Sigmoid colon (tissue), 7 donors: ENCODE results near the gene ACBD3. TPM values are rescaled to one million over a fixed set of nuclear protein-coding genes. Genes with fewer than 3 reads are reported as not detected.
"Not testable (repeated sequence)": the region's sequence is repeated elsewhere in the genome, so short reads cannot be mapped to it uniquely, and the experiment has no call there.

ENCODE experiments used
- DNase-seq: peaks from one replicate; pipeline ENCODE4 v3.0.0-alpha.2; 2019
- H3K27ac ChIP-seq, 4 donors: fragments of 200-600 bp; sonication (generic); one replicate each; pipeline ENCODE4 v1.5.1; 2016 to 2019; ENCODE audit warnings: mild to moderate bottlenecking in 1 of 4
- H3K27me3 ChIP-seq, 3 donors: fragments of 200-600 bp; sonication (generic); one replicate each; pipeline ENCODE4 v1.5.1; 2019; ENCODE audit warnings: mild to moderate bottlenecking in 1 of 3
- H3K36me3 ChIP-seq, 4 donors: fragments of 200-600 bp; sonication (generic); one replicate each; pipeline ENCODE4 v1.5.1; 2016 to 2019
- H3K4me1 ChIP-seq, 4 donors: fragments of 200-600 bp; sonication (generic); one replicate each; pipeline ENCODE4 v1.5.1; 2017 to 2019
- H3K4me3 ChIP-seq, 4 donors: fragments of 200-600 bp; sonication (generic); one replicate each; pipeline ENCODE4 v1.5.1; 2017 to 2019; ENCODE audit warnings: mild to moderate bottlenecking in 2 of 4, moderate library complexity in 1 of 4
- H3K9me3 ChIP-seq, 4 donors: fragments of 200-600 bp in 3 of 4; sonication (generic) in 3 of 4; one replicate each; pipeline versions ENCODE4 v1.5.1 to v1.6.1; 2013 to 2019
- EP300 ChIP-seq, 4 donors: sonication (generic); formaldehyde crosslinking; IDR thresholded peaks; one replicate each; pipeline ENCODE4 v1.6.1; 2017; ENCODE audit warnings: antibody characterized with exemption in 4 of 4
- POLR2A ChIP-seq, 2 donors: fragments of 450-650 bp; IDR thresholded peaks; one replicate each; pipeline ENCODE4 v1.6.1; 2016; ENCODE audit warnings: antibody characterized with exemption in 2 of 2, mild to moderate bottlenecking in 2 of 2, moderate library complexity in 2 of 2
- POLR2AphosphoS5 ChIP-seq, 4 donors: sonication (generic); formaldehyde crosslinking; IDR thresholded peaks; one replicate each; pipeline ENCODE4 v1.6.1; 2017; ENCODE audit warnings: antibody characterized with exemption in 4 of 4
- WGBS, 2 donors: extraction: QIAGEN DNeasy Blood & Tissue Kit; methylation state at CpG; one replicate each; pipeline ENCODE4 v1.1.7; 2013; 5-methylcytosine and 5-hydroxymethylcytosine counted together
- intact Hi-C: fragments of 100-400 bp; cut with DNase I; formaldehyde crosslinking; loops from one replicate; pipeline ENCODE4 v1.15.1; 2023
- polyA plus RNA-seq, 3 donors: library from polyadenylated mRNA; stranded (reverse); fragments of 200-250 nt; gene quantifications; one replicate each; pipeline ENCODE4 v1.2.3, GENCODE V29; 2013
- total RNA-seq, 4 donors: library from RNA; depleted of rRNA; stranded (reverse); fragments of >200 nt; gene quantifications; one replicate each; pipeline ENCODE4 v1.1.0, GENCODE V29; 2016
- TF ChIP-seq, protein P1 (sequence below), 4 experiments: fragments of 450-650 bp in 3 of 4; fragments of 200-600 bp in 1 of 4; IDR thresholded peaks; one replicate each; pipeline ENCODE4 v1.5.1; 2016 to 2019; ENCODE audit warnings: antibody characterized with exemption in 4 of 4, mild to moderate bottlenecking in 3 of 4, moderate library complexity in 2 of 4
- donor health status: healthy with polysubstance abuse.
- donor health status: Bipolar disorder and iron deficiency.
- donor health status: healthy.

The ACBD3 gene
- total and polyA plus RNA-seq, 7 donors, result 23.7 to 37.8 (median 32.9) TPM

DNA sequence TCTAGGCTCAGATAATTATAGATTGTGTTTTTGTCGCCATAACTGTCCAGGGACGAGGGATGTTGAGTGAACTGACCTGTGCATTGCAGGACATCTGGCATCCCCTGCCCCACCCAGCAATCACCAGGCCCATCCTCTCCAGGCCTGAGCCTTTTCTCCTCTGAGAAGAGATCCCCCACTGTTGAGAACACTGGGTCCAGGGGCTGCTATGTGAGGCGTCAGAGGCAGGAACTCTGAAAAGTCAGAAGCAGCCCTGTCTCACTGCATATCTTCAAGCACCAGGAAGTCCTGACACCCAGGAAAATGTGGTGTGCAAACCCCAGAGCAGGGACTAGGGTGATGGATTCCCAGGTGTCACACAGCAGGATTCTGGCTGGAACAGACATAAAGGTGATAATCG is 17.1 kb upstream of the ACBD3 start:
- WGBS, 2 donors, result 86 to 87% methylated on average over 4 of the region's 4 CpGs
- Histone ChIP-seq H3K4me1 (no peaks in the 10 kb centered on the region), H3K27ac (no peak overlapping the region), H3K27me3 (no peaks in the 10 kb centered on the region), H3K4me3 (no peak overlapping the region), H3K9me3 (no peaks in the 10 kb centered on the region), H3K36me3 (no peaks in the 10 kb centered on the region)
- intact Hi-C loops, result no loop called here
- TF ChIP-seq POLR2AphosphoS5 (IDR thresholded peaks at IDR 0.05), result no peak
- TF ChIP-seq POLR2A (IDR thresholded peaks at IDR 0.05), result no peak
- TF ChIP-seq, protein P1, sequence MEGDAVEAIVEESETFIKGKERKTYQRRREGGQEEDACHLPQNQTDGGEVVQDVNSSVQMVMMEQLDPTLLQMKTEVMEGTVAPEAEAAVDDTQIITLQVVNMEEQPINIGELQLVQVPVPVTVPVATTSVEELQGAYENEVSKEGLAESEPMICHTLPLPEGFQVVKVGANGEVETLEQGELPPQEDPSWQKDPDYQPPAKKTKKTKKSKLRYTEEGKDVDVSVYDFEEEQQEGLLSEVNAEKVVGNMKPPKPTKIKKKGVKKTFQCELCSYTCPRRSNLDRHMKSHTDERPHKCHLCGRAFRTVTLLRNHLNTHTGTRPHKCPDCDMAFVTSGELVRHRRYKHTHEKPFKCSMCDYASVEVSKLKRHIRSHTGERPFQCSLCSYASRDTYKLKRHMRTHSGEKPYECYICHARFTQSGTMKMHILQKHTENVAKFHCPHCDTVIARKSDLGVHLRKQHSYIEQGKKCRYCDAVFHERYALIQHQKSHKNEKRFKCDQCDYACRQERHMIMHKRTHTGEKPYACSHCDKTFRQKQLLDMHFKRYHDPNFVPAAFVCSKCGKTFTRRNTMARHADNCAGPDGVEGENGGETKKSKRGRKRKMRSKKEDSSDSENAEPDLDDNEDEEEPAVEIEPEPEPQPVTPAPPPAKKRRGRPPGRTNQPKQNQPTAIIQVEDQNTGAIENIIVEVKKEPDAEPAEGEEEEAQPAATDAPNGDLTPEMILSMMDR (IDR thresholded peaks at IDR 0.05), result no peak
- no peak for TF ChIP-seq EP300 (IDR thresholded peaks at IDR 0.05)
- DNase-seq, result no peak

DNA sequence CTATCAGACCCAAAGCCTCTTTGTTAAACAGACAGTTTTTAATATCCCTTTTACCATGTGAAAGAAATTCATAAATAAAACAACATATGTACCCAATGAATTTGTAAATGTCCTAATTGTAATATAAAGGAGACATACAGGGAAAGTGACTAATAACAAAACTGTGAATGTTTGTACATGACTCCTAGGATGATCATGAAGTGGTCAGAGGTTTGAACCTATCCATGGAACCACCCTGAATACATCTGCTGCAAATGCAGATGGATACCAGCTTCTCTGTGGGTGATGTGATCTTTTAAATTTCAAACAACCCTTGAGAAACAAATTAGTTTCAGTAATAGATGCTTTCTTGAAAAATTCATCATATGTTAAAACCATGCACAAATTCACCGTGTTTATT is 16.7 kb upstream of the ACBD3 start:
- intact Hi-C loops, result no loop called here
- H3K9me3 ChIP-seq, result no peaks in the 10 kb centered on the region
- H3K27ac ChIP-seq, result no peak overlapping the region
- no peak for TF ChIP-seq POLR2AphosphoS5 (IDR thresholded peaks at IDR 0.05)
- no peak for TF ChIP-seq POLR2A (IDR thresholded peaks at IDR 0.05)
- TF ChIP-seq EP300 (IDR thresholded peaks at IDR 0.05), result no peak
- TF ChIP-seq, protein P1 (IDR thresholded peaks at IDR 0.05), result no peak
- H3K4me1 ChIP-seq, result no peaks in the 10 kb centered on the region
- WGBS, 2 donors, result 94 to 97% methylated on average over 1 of the region's 1 CpG
- no peak for DNase-seq
- no peak overlapping the region for H3K4me3 ChIP-seq
- no peaks in the 10 kb centered on the region for H3K27me3 ChIP-seq
- H3K36me3 ChIP-seq, result no peaks in the 10 kb centered on the region

DNA sequence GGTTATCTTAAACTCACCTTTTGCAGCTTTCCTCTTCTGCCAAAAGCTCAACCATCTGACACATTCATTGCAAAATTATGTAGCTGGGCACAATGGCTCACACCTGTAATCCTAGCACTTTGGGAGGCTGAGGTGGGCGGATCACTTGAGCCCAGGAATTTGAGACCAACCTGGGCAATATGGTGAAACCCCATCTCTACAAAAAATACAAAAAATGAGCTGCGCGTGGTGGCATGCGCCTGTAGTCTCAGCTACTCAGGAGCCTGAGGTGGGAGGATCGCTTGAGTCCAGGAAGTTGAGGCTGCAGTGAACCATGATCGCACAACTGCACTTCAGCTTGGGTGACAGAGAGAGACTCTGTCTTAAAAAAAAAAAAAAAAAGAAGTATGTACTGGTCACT is 16.1 kb upstream of the ACBD3 start:
- H3K9me3 ChIP-seq, DNase-seq, H3K4me3 ChIP-seq, intact Hi-C loops, H3K27ac ChIP-seq, H3K27me3 ChIP-seq, H3K36me3 ChIP-seq, H3K4me1 ChIP-seq: not testable (repeated sequence)
- 87 to 90% methylated on average over 6 of the region's 6 CpGs for WGBS, 2 donors

DNA sequence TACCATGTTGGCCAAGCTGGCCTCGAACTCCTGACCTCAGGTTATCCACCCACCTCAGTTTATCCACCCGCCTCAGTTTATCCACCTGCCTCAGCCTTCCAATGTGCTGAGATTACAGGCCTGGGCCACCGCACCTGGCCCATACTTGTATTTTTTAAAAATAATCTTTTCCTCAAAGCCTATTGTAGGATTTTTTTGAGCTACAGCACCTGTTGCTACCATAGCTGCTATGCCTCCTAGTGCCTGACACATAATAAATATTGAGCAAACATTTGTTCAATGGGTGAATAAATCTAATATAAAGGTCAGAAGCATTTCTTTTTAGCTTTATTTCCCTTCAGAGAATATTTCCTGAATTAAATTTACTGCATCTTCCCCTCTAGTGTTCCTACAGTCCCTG is 15.7 kb upstream of the ACBD3 start:
- no peaks in the 10 kb centered on the region for H3K27me3 ChIP-seq
- no peaks in the 10 kb centered on the region for H3K9me3 ChIP-seq
- TF ChIP-seq POLR2AphosphoS5 (IDR thresholded peaks at IDR 0.05) (no peak), EP300 (IDR thresholded peaks at IDR 0.05) (no peak), POLR2A (IDR thresholded peaks at IDR 0.05) (no peak)
- TF ChIP-seq, protein P1 (IDR thresholded peaks at IDR 0.05), result no peak
- WGBS, 2 donors, result 73 to 89% methylated on average over 3 of the region's 3 CpGs
- no peaks in the 10 kb centered on the region for H3K36me3 ChIP-seq
- H3K27ac ChIP-seq, result no peak overlapping the region
- intact Hi-C loops, result no loop called here
- H3K4me3 ChIP-seq, result no peak overlapping the region
- no peak for DNase-seq
- no peaks in the 10 kb centered on the region for H3K4me1 ChIP-seq

DNA sequence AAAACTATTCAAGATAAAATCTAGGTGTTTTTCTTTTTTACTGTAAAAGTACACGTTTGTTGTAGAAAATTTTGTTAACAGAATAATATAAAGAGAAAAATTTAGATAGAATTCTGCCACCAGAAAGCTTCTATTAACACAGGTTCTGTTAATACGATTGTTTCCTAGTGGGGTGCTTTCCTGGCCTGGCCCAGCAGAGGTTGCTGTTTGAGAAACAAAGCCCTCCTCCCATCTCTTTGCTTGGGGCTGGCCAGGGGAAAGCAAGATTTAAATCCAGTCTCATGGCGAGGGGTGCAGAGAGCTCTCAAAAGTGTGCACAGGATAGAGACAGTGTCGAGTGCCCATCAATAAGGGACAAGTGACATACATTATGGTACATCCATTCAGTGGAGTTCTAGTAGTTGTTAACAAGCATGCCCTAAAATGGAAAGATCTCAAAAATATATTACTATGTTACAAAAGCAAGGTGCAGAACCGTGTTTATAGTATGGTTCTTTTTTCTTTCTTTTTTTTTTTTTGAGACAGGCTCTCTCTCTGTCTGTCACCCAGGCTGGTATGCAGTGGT is 14.6 kb upstream of the ACBD3 start:
- Histone ChIP-seq H3K27me3 (no peaks in the 10 kb centered on the region), H3K4me3 (no peak overlapping the region), H3K4me1 (no peaks in the 10 kb centered on the region), H3K36me3 (no peaks in the 10 kb centered on the region), H3K9me3 (no peaks in the 10 kb centered on the region), H3K27ac (no peak overlapping the region)
- intact Hi-C loops, result no loop called here
- 75% methylated on average over 5 of the region's 5 CpGs for WGBS, 2 donors
- DNase-seq, result no peak
- TF ChIP-seq POLR2AphosphoS5 (IDR thresholded peaks at IDR 0.05) (no peak), POLR2A (IDR thresholded peaks at IDR 0.05) (no peak), EP300 (IDR thresholded peaks at IDR 0.05) (no peak)
- TF ChIP-seq, protein P1 (IDR thresholded peaks at IDR 0.05), result no peak
